Measurements from ENCODE around the gene PIANP. TPM values are rescaled to one million over a fixed set of nuclear protein-coding genes. Genes with fewer than 3 reads are reported as not detected.
"Not testable (repeated sequence)": the region's sequence is repeated elsewhere in the genome, so short reads cannot be mapped to it uniquely, and the experiment has no call there.

PIANP gene
- total and polyA plus RNA-seq, 4 donors: 1.2 to 10.7 (median 5.9) TPM

DNA sequence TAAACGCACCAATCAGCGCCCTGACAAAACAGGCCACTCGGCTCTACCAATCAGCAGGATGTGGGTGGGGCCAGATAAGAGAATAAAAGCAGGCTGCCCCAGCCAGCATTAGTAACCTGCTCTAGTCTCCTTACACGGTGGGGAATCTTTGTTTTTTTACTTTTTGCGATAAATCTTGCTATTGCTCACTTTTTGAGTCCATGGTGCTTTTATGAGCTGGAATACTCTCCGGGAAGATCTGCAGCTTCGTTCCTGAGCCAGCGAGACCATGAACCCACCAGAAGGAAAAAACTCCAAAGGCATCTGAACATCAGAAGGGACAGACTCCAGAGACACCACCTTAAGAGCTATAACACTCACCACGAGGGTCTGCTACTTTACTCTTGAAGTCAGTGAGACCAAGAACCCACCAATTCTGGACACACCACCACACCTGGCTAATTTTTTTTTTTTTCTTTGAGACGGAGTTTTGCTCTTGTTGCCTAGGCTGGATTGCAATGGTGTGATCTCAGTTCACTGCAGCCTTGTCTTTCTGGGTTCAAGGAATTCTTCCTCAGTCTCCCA, 16.3 kb upstream of the PIANP start:
- Histone ChIP-seq H3K27ac (ENCODE audit: low read depth in 1 of 2, low read length in 2 of 2) (no peak overlapping the region), H3K9me3 (ENCODE audit: control insufficient read depth, low read length) (no peaks in the 10 kb centered on the region), H3K4me3 (ENCODE audit: low read length in 2 of 2) (no peak overlapping the region), H3K27me3 (ENCODE audit: control insufficient read depth in 1 of 2, insufficient read depth in 2 of 2, low read length in 1 of 2) (no peaks in the 10 kb centered on the region), H3K36me3 (ENCODE audit: control insufficient read depth in 1 of 2, insufficient read depth in 2 of 2, low read length in 1 of 2) (no peaks in the 10 kb centered on the region), H3K4me1 (ENCODE audit: control insufficient read depth in 1 of 2, insufficient read depth in 2 of 2, low read length in 2 of 2) (no peaks in the 10 kb centered on the region)
- intact Hi-C loops (cut with DNase I): no loop called here
- WGBS, 2 donors: 66 to 85% methylated on average over 7 to 8 of the region's 10 CpGs
- no peak for DNase-seq
- ATAC-seq (ENCODE audit: low FRiP score): no peak

DNA sequence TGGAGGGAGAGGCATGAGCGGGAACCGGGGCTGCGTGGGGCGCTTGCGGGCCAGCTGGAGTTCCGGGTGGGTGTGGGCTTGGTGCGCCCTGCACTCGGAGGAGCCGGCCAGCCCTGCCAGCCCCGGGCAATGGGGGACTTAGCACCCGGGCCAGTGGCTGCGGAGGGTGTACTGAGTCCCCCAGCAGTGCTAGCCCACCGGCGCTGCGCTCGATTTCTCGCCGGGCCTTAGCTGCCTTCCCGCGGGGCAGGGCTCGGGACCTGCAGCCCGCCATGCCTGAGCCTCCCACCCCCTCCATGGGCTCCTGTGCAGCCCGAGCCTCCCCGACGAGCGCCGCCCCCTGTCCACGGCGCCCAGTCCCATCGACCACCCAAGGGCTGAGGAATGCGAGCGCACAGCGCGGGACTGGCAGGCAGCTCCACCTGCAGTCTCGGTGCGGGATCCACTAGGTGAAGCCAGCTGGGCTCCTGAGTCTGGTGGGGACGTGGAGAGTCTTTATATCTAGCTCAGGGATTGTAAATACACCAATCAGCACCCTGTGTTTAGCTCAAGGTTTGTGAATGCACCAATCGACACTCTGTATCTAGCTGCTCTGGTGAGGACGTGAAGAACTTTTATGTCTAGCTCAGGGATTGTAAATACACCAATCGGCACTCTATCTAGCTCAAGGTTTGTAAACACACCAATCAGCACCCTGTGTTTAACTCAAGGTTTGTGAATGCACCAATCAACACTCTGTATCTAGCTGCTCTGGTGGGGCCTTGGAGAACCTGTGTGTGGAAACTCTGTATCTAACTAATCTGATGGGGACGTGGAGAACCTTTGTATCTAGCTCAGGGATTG, 15.6 kb upstream of the PIANP start:
- H3K9me3 ChIP-seq (ENCODE audit: control insufficient read depth, low read length); intact Hi-C loops (cut with DNase I); H3K27me3 ChIP-seq (ENCODE audit: control insufficient read depth in 1 of 2, insufficient read depth in 2 of 2, low read length in 1 of 2); H3K36me3 ChIP-seq (ENCODE audit: control insufficient read depth in 1 of 2, insufficient read depth in 2 of 2, low read length in 1 of 2); H3K27ac ChIP-seq (ENCODE audit: low read depth in 1 of 2, low read length in 2 of 2); H3K4me3 ChIP-seq (ENCODE audit: low read length in 2 of 2); ATAC-seq (ENCODE audit: low FRiP score); DNase-seq; H3K4me1 ChIP-seq (ENCODE audit: control insufficient read depth in 1 of 2, insufficient read depth in 2 of 2, low read length in 2 of 2): not testable (repeated sequence)
- WGBS, 2 donors: 89 to 97% methylated on average over 13 to 36 of the region's 41 CpGs

DNA sequence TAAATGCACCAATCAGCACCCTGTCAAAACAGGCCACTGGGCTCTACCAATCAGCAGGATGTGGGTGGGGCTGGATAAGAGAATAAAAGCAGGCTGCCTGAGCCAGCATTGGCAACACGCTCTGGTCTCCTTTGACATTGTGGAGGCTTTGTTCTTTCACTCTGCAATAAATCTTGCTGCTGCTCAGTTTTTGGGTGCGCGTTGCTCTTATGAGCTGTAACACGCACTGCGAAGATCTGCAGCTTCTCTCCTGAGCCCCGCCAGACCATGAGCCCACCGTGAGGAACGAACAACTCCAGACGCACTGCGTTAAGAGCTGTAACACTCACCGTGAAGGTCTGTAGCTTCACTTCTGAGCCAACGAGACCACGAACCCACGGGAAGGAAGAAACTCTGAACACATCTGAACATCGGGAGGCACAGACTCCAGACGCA, 8.4 kb upstream of the PIANP start:
- Histone ChIP-seq H3K27me3 (ENCODE audit: control insufficient read depth in 1 of 2, insufficient read depth in 2 of 2, low read length in 1 of 2) (no peaks in the 10 kb centered on the region), H3K4me3 (ENCODE audit: low read length in 2 of 2) (no peak overlapping the region), H3K27ac (ENCODE audit: low read depth in 1 of 2, low read length in 2 of 2) (no peak overlapping the region), H3K36me3 (ENCODE audit: control insufficient read depth in 1 of 2, insufficient read depth in 2 of 2, low read length in 1 of 2) (no peaks in the 10 kb centered on the region), H3K9me3 (ENCODE audit: control insufficient read depth, low read length) (no peaks in the 10 kb centered on the region), H3K4me1 (ENCODE audit: control insufficient read depth in 1 of 2, insufficient read depth in 2 of 2, low read length in 2 of 2) (no peaks in the 10 kb centered on the region)
- no peak for ATAC-seq (ENCODE audit: low FRiP score)
- WGBS, 2 donors: 78 to 83% methylated on average over 16 of the region's 16 CpGs
- intact Hi-C loops (cut with DNase I): no loop called here
- DNase-seq: peak in 1 of 2 donors; percentile 51

DNA sequence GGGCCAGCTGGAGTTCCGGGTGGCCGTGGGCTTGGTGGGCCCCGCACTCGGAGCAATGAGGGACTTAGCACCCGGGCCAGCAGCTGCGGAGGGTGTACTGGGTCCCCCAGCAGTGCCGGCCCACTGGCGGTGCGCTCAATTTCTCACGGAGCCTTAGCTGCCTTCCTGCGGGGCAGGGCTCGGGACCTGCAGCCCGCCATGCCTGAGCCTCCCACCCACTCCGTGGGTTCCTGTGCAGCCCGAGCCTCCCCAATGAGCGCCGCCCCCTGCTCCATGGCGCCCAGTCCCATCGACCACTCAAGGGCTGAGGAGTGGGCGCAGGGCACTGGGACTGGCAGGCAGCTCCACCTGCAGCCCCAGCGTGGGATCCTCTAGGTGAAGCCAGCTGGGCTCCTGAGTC, 7.7 kb upstream of the PIANP start:
- H3K27ac ChIP-seq (ENCODE audit: low read depth in 1 of 2, low read length in 2 of 2); ATAC-seq (ENCODE audit: low FRiP score); intact Hi-C loops (cut with DNase I); H3K4me1 ChIP-seq (ENCODE audit: control insufficient read depth in 1 of 2, insufficient read depth in 2 of 2, low read length in 2 of 2); H3K36me3 ChIP-seq (ENCODE audit: control insufficient read depth in 1 of 2, insufficient read depth in 2 of 2, low read length in 1 of 2); H3K9me3 ChIP-seq (ENCODE audit: control insufficient read depth, low read length); H3K27me3 ChIP-seq (ENCODE audit: control insufficient read depth in 1 of 2, insufficient read depth in 2 of 2, low read length in 1 of 2); H3K4me3 ChIP-seq (ENCODE audit: low read length in 2 of 2): not testable (repeated sequence)
- DNase-seq: peak in 1 of 2 donors; percentile 57
- 91 to 93% methylated on average over 21 of the region's 21 CpGs for WGBS, 2 donors

DNA sequence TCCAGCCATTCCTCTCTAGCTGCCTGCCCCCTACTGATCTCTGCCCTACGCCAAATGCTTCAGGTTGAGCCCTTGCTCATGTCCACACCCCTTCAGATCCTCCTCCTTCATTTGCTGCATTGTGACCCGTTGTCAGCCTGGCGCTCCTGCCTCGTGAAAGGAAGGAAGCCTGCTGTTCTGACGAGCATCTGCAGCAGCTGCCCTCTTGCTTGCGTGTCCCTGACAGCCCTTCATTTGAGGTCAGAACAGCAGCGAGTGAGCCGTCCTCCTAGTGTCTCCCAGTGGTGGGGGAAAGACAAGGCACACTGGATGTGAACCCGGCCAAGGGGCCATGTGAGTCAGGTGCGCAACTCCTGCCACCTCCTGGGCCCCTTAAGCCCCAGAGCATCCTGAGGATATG, 3.0 kb upstream of the PIANP start:
- intact Hi-C loops (cut with DNase I): no loop called here

GRCh38 chr12:6701078-6701768, 608 bp upstream of the PIANP start:
- H3K4me1 ChIP-seq (ENCODE audit: control insufficient read depth in 1 of 2, insufficient read depth in 2 of 2, low read length in 2 of 2): no peaks in the 10 kb centered on the region
- no peaks in the 10 kb centered on the region for H3K9me3 ChIP-seq (ENCODE audit: control insufficient read depth, low read length)
- no peak overlapping the region for H3K27ac ChIP-seq (ENCODE audit: low read depth in 1 of 2, low read length in 2 of 2)
- H3K36me3 ChIP-seq (ENCODE audit: control insufficient read depth in 1 of 2, insufficient read depth in 2 of 2, low read length in 1 of 2): no peaks in the 10 kb centered on the region
- WGBS, 2 donors: 27% methylated on average over 13 of the region's 13 CpGs
- intact Hi-C loops (cut with DNase I): no loop called here
- no peaks in the 10 kb centered on the region for H3K27me3 ChIP-seq (ENCODE audit: control insufficient read depth in 1 of 2, insufficient read depth in 2 of 2, low read length in 1 of 2)
- ATAC-seq (ENCODE audit: low FRiP score) (no peak), DNase-seq (peak in 1 of 2 donors; percentile 5)
- H3K4me3 ChIP-seq (ENCODE audit: low read length in 2 of 2): peak overlapping the region in 1 of 2 donors; percentile 87

More for the DNA sequence above, 3.0 kb upstream of the PIANP start:
- H3K27me3 ChIP-seq (ENCODE audit: control insufficient read depth in 1 of 2, insufficient read depth in 2 of 2, low read length in 1 of 2): no peaks in the 10 kb centered on the region
- no peak overlapping the region for H3K27ac ChIP-seq (ENCODE audit: low read depth in 1 of 2, low read length in 2 of 2)
- WGBS, 2 donors: 27 to 32% methylated on average over 10 of the region's 10 CpGs
- ATAC-seq (ENCODE audit: low FRiP score) (no peak), DNase-seq (peak; percentile 28 to 43)
- no peaks in the 10 kb centered on the region for H3K4me1 ChIP-seq (ENCODE audit: control insufficient read depth in 1 of 2, insufficient read depth in 2 of 2, low read length in 2 of 2)
- no peaks in the 10 kb centered on the region for H3K9me3 ChIP-seq (ENCODE audit: control insufficient read depth, low read length)
- no peaks in the 10 kb centered on the region for H3K36me3 ChIP-seq (ENCODE audit: control insufficient read depth in 1 of 2, insufficient read depth in 2 of 2, low read length in 1 of 2)
- H3K4me3 ChIP-seq (ENCODE audit: low read length in 2 of 2): no peak overlapping the region

- H3K36me3 ChIP-seq (ENCODE audit: control insufficient read depth in 1 of 2, insufficient read depth in 2 of 2, low read length in 1 of 2): no peaks in the 10 kb centered on the region
- intact Hi-C loops (cut with DNase I): no loop called here
- no peaks in the 10 kb centered on the region for H3K9me3 ChIP-seq (ENCODE audit: control insufficient read depth, low read length)
- DNase-seq (peak; percentile 49 to 80), ATAC-seq (ENCODE audit: low FRiP score) (peak; percentile 27)
- WGBS, 2 donors: 0 to 1% methylated on average over 53 to 65 of the region's 65 CpGs
- H3K27ac ChIP-seq (ENCODE audit: low read depth in 1 of 2, low read length in 2 of 2): peak overlapping the region in 1 of 2 donors; percentile 20
- no peaks in the 10 kb centered on the region for H3K27me3 ChIP-seq (ENCODE audit: control insufficient read depth in 1 of 2, insufficient read depth in 2 of 2, low read length in 1 of 2)
- H3K4me1 ChIP-seq (ENCODE audit: control insufficient read depth in 1 of 2, insufficient read depth in 2 of 2, low read length in 2 of 2): no peaks in the 10 kb centered on the region
- H3K4me3 ChIP-seq (ENCODE audit: low read length in 2 of 2): peak overlapping the region; percentile 36 to 87
Observed at GRCh38 chr12:6699989-6700645, 498 bp downstream of the PIANP start.

- H3K27me3 ChIP-seq (ENCODE audit: control insufficient read depth in 1 of 2, insufficient read depth in 2 of 2, low read length in 1 of 2): no peaks in the 10 kb centered on the region
- WGBS, 2 donors: 26 to 30% methylated on average over 13 to 16 of the region's 16 CpGs
Observed at GRCh38 chr12:6699259-6699988, 1.2 kb downstream of the PIANP start.

More at GRCh38 chr12:6699259-6699988, 1.2 kb downstream of the PIANP start:
- H3K9me3 ChIP-seq (ENCODE audit: control insufficient read depth, low read length): no peaks in the 10 kb centered on the region
- intact Hi-C loops (cut with DNase I): no loop called here
- no peak overlapping the region for H3K27ac ChIP-seq (ENCODE audit: low read depth in 1 of 2, low read length in 2 of 2)
- DNase-seq: no peak
- peak overlapping the region; percentile 36 to 87 for H3K4me3 ChIP-seq (ENCODE audit: low read length in 2 of 2)
- no peaks in the 10 kb centered on the region for H3K36me3 ChIP-seq (ENCODE audit: control insufficient read depth in 1 of 2, insufficient read depth in 2 of 2, low read length in 1 of 2)
- H3K4me1 ChIP-seq (ENCODE audit: control insufficient read depth in 1 of 2, insufficient read depth in 2 of 2, low read length in 2 of 2): no peaks in the 10 kb centered on the region
- ATAC-seq (ENCODE audit: low FRiP score): no peak

All from aorta (tissue), 5 donors.